Measurements from ENCODE around the gene HOXC11.

Gene HOXC11

DNA sequence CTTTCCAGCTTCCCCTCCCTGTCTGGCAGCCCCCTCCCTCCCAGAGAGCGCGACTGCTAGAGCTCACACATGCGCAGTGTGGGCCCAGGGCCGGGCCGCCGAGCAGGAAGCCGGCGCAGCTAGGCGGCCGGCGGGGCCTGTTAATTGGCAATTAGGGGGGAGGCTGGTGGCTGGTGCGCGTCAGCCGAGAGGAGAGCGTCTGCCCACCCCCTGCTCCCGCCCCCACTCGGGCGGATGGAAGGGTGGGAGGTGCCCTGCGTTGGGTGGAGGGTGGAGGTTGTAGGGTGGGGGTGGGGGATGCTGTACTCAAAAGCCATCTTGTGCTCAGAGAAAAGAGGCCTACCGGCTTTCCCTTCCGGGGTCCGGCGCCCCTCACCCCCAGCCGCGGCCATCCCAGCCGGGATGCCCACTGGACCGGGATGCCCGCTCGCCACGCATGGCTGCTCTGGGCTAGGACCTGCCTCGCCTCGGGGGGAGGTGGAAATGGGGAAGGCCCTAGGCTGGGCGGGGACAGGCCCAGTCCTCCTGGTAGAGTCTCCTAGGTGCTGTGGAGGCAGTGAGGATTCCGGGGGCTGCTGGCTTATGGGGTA lies 45.0 kb downstream of the HOXC11 start:
- Histone ChIP-seq H3K4me3 (ENCODE audit: insufficient read depth, low read depth, low read length, poor library complexity, severe bottlenecking) (peak overlapping the region; percentile 37), H3K9me3 (ENCODE audit: control insufficient read depth, low read length) (no peaks in the 10 kb centered on the region), H3K27me3 (replicated peaks; ENCODE audit: control insufficient read depth, insufficient read depth, low read length, poor library complexity, severe bottlenecking) (peaks cover 78% of the 10 kb centered on the region), H3K4me1 (ENCODE audit: control insufficient read depth, insufficient read depth, low read length, poor library complexity, severe bottlenecking) (peaks cover 21% of the 10 kb centered on the region), H3K36me3 (ENCODE audit: control insufficient read depth, insufficient read depth, low read length) (no peaks in the 10 kb centered on the region), H3K27ac (ENCODE audit: insufficient read depth, low read length, poor library complexity, severe bottlenecking) (no peak overlapping the region)
- DNase-seq = peak; percentile 45 to 49 (median 45)

GRCh38 chr12:54018468-54018984 lies 45.6 kb downstream of the HOXC11 start:
- Histone ChIP-seq H3K4me1 (ENCODE audit: control insufficient read depth, insufficient read depth, low read length, poor library complexity, severe bottlenecking) (peaks cover 21% of the 10 kb centered on the region), H3K36me3 (ENCODE audit: control insufficient read depth, insufficient read depth, low read length) (no peaks in the 10 kb centered on the region), H3K9me3 (ENCODE audit: control insufficient read depth, low read length) (no peaks in the 10 kb centered on the region), H3K27me3 (replicated peaks; ENCODE audit: control insufficient read depth, insufficient read depth, low read length, poor library complexity, severe bottlenecking) (peaks cover 76% of the 10 kb centered on the region), H3K4me3 (ENCODE audit: insufficient read depth, low read depth, low read length, poor library complexity, severe bottlenecking) (no peak overlapping the region), H3K27ac (ENCODE audit: insufficient read depth, low read length, poor library complexity, severe bottlenecking) (no peak overlapping the region)
- DNase-seq = no peak

- Histone ChIP-seq H3K4me1 (ENCODE audit: control insufficient read depth, insufficient read depth, low read length, poor library complexity, severe bottlenecking) (peaks cover 19% of the 10 kb centered on the region), H3K27me3 (replicated peaks; ENCODE audit: control insufficient read depth, insufficient read depth, low read length, poor library complexity, severe bottlenecking) (peaks cover 75% of the 10 kb centered on the region), H3K4me3 (ENCODE audit: insufficient read depth, low read depth, low read length, poor library complexity, severe bottlenecking) (no peak overlapping the region), H3K9me3 (ENCODE audit: control insufficient read depth, low read length) (no peaks in the 10 kb centered on the region), H3K27ac (ENCODE audit: insufficient read depth, low read length, poor library complexity, severe bottlenecking) (no peak overlapping the region), H3K36me3 (ENCODE audit: control insufficient read depth, insufficient read depth, low read length) (no peaks in the 10 kb centered on the region)
- no peak for DNase-seq
Measured at GRCh38 chr12:54019091-54019811, 46.3 kb downstream of the HOXC11 start.

- no peaks in the 10 kb centered on the region for H3K9me3 ChIP-seq (ENCODE audit: control insufficient read depth, low read length)
- H3K36me3 ChIP-seq (ENCODE audit: control insufficient read depth, insufficient read depth, low read length) = no peaks in the 10 kb centered on the region
- no peak overlapping the region for H3K4me3 ChIP-seq (ENCODE audit: insufficient read depth, low read depth, low read length, poor library complexity, severe bottlenecking)
- DNase-seq = no peak
- no peak overlapping the region for H3K27ac ChIP-seq (ENCODE audit: insufficient read depth, low read length, poor library complexity, severe bottlenecking)
- peaks cover 67% of the 10 kb centered on the region for H3K27me3 ChIP-seq (replicated peaks; ENCODE audit: control insufficient read depth, insufficient read depth, low read length, poor library complexity, severe bottlenecking)
- H3K4me1 ChIP-seq (ENCODE audit: control insufficient read depth, insufficient read depth, low read length, poor library complexity, severe bottlenecking) = peaks cover 15% of the 10 kb centered on the region
Measured at GRCh38 chr12:54019924-54020590, 47.1 kb downstream of the HOXC11 start.

GRCh38 chr12:54020591-54021405 lies 47.9 kb downstream of the HOXC11 start:
- Histone ChIP-seq H3K4me1 (ENCODE audit: control insufficient read depth, insufficient read depth, low read length, poor library complexity, severe bottlenecking) (peaks cover 15% of the 10 kb centered on the region), H3K9me3 (ENCODE audit: control insufficient read depth, low read length) (no peaks in the 10 kb centered on the region), H3K27ac (ENCODE audit: insufficient read depth, low read length, poor library complexity, severe bottlenecking) (no peak overlapping the region), H3K36me3 (ENCODE audit: control insufficient read depth, insufficient read depth, low read length) (no peaks in the 10 kb centered on the region), H3K4me3 (ENCODE audit: insufficient read depth, low read depth, low read length, poor library complexity, severe bottlenecking) (no peak overlapping the region), H3K27me3 (replicated peaks; ENCODE audit: control insufficient read depth, insufficient read depth, low read length, poor library complexity, severe bottlenecking) (peaks cover 67% of the 10 kb centered on the region)
- DNase-seq = no peak

- no peak for DNase-seq
- Histone ChIP-seq H3K36me3 (ENCODE audit: control insufficient read depth, insufficient read depth, low read length) (no peaks in the 10 kb centered on the region), H3K4me3 (ENCODE audit: insufficient read depth, low read depth, low read length, poor library complexity, severe bottlenecking) (no peak overlapping the region), H3K9me3 (ENCODE audit: control insufficient read depth, low read length) (no peaks in the 10 kb centered on the region), H3K4me1 (ENCODE audit: control insufficient read depth, insufficient read depth, low read length, poor library complexity, severe bottlenecking) (peaks cover 15% of the 10 kb centered on the region), H3K27ac (ENCODE audit: insufficient read depth, low read length, poor library complexity, severe bottlenecking) (no peak overlapping the region), H3K27me3 (replicated peaks; ENCODE audit: control insufficient read depth, insufficient read depth, low read length, poor library complexity, severe bottlenecking) (peaks cover 67% of the 10 kb centered on the region)
Measured at GRCh38 chr12:54021432-54022013, 48.6 kb downstream of the HOXC11 start.

DNA sequence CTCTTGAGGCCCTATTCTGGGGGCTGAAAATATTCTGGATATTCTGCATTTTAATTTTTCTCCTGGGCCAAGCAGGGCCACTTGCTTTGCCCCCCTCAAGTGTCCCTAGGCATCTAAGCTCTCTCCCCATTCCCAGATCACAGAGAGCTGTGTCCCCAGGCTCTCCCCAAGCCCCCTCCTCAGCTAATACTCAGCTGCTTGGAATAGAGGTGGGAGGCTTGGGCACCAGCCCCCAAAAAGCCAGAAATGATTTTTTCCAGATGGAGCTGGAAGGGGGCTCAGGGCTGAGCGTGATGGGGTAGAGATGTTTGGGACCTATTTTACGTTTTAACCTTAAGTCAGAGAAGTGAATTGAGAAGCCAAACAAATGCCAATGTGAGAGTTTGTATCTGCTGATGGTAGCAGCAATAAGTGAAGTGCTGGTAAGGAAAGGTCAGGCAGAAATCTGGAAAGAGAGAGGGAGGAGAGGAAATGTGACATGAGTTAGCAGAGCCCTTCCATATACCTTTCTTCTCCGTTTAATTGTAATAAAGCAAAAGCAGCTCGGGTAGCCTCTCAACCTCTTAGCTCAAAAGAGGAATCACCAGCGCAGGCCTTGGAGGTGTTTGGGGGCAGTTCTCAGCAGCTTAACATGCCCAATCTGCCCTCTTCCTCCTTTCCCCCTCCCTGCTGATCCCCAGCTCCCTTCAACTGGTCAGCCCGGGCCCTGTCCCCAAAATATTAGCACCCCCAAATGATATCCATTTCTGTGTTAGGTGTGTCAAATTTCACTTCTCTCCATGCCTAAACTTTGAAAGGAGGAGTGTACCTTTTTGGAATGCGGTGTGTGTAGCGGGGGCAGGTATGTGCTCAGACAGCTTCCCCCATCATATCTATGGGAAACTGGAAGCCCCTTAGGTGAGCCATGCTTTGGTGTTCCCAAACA lies 50.3 kb downstream of the HOXC11 start:
- no peak overlapping the region for H3K4me3 ChIP-seq (ENCODE audit: insufficient read depth, low read depth, low read length, poor library complexity, severe bottlenecking)
- DNase-seq = no peak
- H3K9me3 ChIP-seq (ENCODE audit: control insufficient read depth, low read length) = no peaks in the 10 kb centered on the region
- peaks cover 71% of the 10 kb centered on the region for H3K27me3 ChIP-seq (replicated peaks; ENCODE audit: control insufficient read depth, insufficient read depth, low read length, poor library complexity, severe bottlenecking)
- no peaks in the 10 kb centered on the region for H3K36me3 ChIP-seq (ENCODE audit: control insufficient read depth, insufficient read depth, low read length)
- H3K27ac ChIP-seq (ENCODE audit: insufficient read depth, low read length, poor library complexity, severe bottlenecking) = no peak overlapping the region
- peaks cover 1% of the 10 kb centered on the region for H3K4me1 ChIP-seq (ENCODE audit: control insufficient read depth, insufficient read depth, low read length, poor library complexity, severe bottlenecking)

GRCh38 chr12:54024127-54024526 lies 51.2 kb downstream of the HOXC11 start:
- peaks cover 76% of the 10 kb centered on the region for H3K27me3 ChIP-seq (replicated peaks; ENCODE audit: control insufficient read depth, insufficient read depth, low read length, poor library complexity, severe bottlenecking)

More at GRCh38 chr12:54024127-54024526, 51.2 kb downstream of the HOXC11 start:
- H3K4me3 ChIP-seq (ENCODE audit: insufficient read depth, low read depth, low read length, poor library complexity, severe bottlenecking) = no peak overlapping the region
- DNase-seq = no peak
- no peaks in the 10 kb centered on the region for H3K9me3 ChIP-seq (ENCODE audit: control insufficient read depth, low read length)
- peaks cover 2% of the 10 kb centered on the region for H3K4me1 ChIP-seq (ENCODE audit: control insufficient read depth, insufficient read depth, low read length, poor library complexity, severe bottlenecking)
- no peaks in the 10 kb centered on the region for H3K36me3 ChIP-seq (ENCODE audit: control insufficient read depth, insufficient read depth, low read length)
- H3K27ac ChIP-seq (ENCODE audit: insufficient read depth, low read length, poor library complexity, severe bottlenecking) = no peak overlapping the region

Measured in effector memory CD4-positive, alpha-beta T cell (primary cell).